Measurements from ENCODE around the gene BIK.
"Not testable (repeated sequence)": the region's sequence is repeated elsewhere in the genome, so short reads cannot be mapped to it uniquely, and the experiment has no call there.

BIK gene, protein sequence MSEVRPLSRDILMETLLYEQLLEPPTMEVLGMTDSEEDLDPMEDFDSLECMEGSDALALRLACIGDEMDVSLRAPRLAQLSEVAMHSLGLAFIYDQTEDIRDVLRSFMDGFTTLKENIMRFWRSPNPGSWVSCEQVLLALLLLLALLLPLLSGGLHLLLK

DNA sequence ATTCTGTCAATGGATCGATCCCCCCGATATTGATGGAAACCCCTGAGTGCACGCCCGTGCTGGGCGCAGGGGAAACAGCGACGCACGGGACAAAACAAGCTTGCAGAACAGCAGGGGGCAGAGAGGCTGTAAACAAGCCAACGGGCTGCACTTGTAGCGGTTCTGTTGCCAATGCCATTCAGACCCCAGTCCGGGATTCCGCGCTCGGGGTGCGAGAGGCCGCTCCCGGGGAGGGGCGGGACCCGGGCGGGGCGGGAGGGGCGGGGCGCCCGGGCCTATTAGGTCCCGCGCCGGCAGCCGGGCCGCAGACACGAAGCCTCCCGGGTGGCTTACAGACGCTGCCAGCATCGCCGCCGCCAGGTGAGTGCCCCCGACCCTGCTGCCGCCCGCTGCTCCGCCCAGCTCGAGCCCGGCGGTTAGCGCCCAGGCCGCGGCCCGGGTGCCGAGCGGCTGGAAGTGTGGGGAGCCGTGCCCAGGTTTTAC, at the start of gene BIK:
Gene BIK (plus strand): TSS at position 307 of the 483 bp plus-strand sequence. CDS start 13,273 bp downstream, outside the sequence.
- peak; percentile 54 to 63 for DNase-seq

DNA sequence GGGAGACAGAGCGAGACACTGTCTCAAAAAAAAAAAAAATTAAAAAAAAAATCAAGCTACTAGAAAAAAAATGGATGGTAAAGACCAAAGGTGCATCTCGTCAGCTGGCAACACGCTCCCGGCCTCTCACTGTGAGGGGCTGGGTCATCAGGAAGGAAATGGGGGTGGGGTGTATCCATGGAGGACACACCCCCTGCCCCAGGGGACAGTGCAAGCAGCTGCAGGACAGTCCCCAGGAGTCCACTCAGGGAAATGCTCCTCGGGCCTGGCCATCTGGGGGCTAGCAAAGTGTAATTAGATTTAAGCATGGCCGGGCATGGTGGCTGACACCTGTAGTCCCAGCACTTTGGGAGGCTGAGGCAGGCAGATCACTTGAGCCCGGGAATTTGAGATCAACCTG, 44.4 kb upstream of the BIK start:
- DNase-seq: no peak

DNA sequence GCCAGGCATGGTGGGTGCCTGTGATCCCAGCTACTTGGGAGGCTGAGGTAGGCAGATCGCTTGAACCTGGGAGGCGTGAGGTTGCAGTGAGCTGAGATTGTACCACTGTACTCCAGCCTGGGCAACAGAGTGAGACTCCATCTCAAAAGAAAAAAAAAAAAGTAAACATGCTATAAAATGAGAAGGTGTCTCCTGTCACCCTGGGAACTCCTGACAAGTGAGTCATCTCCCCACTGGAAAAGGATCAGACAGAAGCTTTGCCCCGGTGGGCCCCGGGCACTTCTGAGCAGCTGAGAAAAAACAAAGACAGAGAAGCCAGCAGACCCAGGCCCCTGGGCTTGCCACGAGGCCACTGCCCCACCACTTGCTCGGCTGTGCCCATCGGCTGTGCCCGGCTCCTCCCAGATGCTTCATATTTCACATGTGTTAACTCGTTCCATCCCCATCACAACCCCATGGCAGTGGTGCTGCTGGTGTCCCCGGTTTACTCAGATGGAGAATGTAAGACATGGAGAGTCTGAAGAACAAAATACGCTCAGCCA, 43.6 kb upstream of the BIK start:
- no peak for DNase-seq

GRCh38 chr22:43077121-43077877, 33.3 kb upstream of the BIK start:
- no peak for DNase-seq

DNA sequence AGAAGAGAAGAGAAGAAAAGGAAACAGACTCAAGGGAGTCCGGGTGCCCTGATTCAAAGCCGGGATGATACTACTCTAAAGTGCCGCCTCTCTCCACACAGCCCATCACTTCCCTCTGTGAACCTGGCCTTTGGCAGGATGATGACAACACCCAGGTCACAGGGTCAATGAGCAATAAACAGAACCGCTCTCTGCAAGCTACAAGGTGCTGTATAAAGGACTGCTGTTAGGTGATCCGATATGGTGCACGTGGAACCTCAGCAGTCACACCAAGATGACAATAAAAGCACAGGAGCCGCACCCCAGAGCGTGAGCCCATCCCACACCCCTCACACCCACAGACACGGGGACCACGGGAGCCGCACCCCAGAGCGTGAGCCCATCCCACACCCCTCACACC, 32.0 kb upstream of the BIK start:
- no peak for DNase-seq

- no peak for DNase-seq
Observed at GRCh38 chr22:43079742-43080141, 30.8 kb upstream of the BIK start.

DNA sequence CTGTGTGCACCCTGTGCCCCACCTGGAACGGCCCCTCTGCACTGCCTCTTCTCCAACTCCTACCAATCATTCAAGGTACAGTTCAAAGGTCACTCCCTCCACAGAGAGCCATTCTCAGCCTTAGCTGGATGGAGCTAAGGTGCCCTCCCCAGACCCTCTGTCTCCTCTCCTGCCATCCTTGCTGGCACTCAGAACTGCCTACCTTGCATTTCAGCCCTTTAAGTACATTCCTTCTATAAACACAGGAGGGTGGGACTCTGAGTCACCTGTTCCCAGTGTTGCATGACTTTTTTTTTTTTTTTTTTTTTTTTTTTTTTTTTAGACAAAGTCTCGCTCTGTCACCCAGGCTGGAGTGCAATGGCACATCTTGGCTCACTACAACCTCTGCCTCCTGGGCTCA, 29.9 kb upstream of the BIK start:
- DNase-seq: no peak

DNA sequence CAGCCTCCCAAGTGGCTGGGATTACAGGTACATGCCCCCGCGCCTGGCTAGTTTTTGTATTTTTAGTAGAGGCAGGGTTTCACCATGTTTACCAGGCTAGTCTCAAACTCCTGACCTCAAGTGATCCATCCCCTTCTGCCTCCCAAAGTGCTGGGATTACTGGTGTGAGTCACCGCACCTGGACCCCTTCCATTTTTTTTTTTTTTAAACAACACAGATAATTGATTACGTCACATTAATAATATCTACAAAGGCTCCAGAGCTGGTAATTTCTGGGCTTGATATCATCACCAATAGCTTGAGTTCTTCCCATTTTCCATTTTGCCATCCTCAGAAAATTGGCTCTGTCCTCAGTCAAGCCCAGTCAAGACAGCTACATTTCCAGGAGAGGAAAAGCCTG, 28.6 kb upstream of the BIK start:
- DNase-seq: no peak

- no peak for DNase-seq
Observed at GRCh38 chr22:43085658-43086606, 24.6 kb upstream of the BIK start.

DNA sequence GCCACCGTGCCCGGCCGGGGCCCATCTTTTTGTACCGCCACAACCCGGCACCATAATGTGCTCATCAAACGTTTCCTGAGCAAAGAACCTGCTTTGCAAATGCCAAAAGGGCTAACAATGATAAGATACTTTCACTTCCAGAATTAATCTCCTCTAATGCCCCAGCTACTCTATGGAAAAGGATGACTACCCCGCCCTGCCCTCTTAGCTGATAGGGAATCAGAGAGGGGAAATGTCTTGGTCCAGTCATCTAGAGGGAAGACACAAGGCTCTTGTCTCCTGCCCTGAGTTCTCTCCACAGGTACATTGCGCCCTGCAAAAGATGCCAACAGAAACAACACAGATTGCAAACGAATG, 21.9 kb upstream of the BIK start:
- DNase-seq: no peak

- peak; percentile 91 to 95 for DNase-seq
Observed at GRCh38 chr22:43088984-43089717, 21.4 kb upstream of the BIK start, which contains the start of gene TTLL1. TSS of gene TTLL1 (minus strand) at chr22:43089391. CDS start at chr22:43075586, 13,805 bp downstream.

GRCh38 chr22:43090130-43090789, 20.3 kb upstream of the BIK start:
- DNase-seq: peak; percentile 65

DNA sequence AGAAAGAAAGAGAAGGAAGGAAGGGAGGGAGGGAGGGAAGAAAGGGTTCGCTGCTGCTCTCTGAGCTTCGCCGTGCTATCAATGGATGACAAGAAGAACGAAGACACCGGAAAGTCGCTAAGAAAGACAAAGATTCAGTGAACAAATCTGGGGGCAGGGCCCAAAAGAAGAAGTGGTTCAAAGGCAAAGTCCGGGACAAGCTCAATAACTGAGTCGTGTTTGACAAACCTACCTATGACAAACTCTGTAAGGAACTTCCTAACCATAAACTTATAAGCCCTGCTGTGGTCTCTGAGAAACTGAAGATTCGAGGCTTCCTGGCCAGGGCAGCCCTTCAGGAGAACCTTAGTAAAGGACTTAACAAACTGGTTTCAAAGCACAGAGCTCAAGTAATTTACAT, 18.5 kb upstream of the BIK start:
- DNase-seq: no peak

- no peak for DNase-seq
Observed at GRCh38 chr22:43094085-43094484, 16.5 kb upstream of the BIK start.

- DNase-seq: no peak
Observed at GRCh38 chr22:43094551-43094950, 16.0 kb upstream of the BIK start.

DNA sequence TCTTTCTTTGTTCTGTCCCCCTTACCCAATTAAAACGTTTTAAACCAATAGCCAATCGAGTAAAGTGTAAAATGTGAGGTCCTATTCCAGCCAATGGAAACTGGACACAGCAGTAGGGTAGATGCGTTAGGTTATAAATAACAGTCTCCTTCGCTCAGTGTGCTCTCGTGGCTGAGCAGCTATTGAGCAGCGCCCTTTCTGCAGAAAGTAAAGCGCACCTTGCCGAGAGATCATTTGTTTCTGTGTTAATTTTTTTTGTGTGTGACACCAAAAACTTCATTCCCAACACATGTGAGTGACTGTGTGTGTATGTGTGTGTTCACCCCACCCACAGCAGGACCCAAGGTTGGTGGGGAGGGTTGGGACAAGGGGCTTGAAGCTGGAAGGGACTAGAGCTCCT, 14.1 kb upstream of the BIK start:
- DNase-seq: no peak

DNA sequence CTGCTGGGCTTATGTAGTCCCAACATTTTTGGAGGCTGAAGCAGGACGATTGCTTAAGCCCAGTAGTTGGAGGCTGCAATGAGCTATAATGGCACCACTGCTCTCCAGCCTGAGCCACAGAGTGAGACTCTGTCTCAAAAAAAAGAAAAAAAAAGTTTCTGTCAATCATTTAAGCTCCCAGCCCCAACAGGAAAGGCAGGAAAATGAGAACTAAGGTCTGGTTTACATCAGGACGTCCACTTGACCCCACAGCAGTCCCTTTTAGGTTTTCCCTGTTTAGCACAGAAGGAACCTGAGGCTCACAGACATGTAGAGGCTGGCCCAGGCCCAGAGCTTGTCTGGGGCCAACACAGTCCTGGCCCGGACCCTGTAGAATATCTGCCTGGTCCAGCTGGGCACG, 12.2 kb upstream of the BIK start:
- no peak for DNase-seq

- no peak for DNase-seq
Observed at GRCh38 chr22:43099095-43099494, 11.5 kb upstream of the BIK start.

DNA sequence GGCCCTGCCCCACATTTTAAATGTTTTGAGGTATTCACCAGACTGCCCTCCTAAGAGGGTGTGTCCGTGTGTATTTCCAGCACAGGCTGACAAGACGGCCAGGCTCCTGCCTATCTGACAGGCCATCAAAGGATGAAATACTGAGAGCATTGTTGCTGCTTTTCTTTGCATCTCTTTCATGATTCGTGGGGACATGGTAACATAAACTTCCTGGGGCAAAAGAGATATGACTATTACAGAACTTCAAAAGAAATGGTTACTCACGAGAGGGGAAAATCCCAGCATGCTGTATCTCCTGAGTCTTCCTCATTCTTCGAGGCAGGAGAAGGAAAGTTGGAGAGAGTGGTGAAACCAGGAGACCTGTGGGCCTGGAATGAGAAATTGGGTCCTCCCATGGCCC, 10.3 kb upstream of the BIK start:
- no peak for DNase-seq

GRCh38 chr22:43101306-43101705, 9.2 kb upstream of the BIK start:
- no peak for DNase-seq

- DNase-seq: not testable (repeated sequence)
Observed at GRCh38 chr22:43104056-43104625, 6.4 kb upstream of the BIK start.
